Embryonic facial prominence (tissue), 1 donor: ENCODE results near the gene CHRM1.

Source experiments
- DNase-seq: peaks from one replicate; pipeline ENCODE4 v3.0.0-alpha.2; 2016; ENCODE audit errors: extremely low spot score

Gene CHRM1

DNA sequence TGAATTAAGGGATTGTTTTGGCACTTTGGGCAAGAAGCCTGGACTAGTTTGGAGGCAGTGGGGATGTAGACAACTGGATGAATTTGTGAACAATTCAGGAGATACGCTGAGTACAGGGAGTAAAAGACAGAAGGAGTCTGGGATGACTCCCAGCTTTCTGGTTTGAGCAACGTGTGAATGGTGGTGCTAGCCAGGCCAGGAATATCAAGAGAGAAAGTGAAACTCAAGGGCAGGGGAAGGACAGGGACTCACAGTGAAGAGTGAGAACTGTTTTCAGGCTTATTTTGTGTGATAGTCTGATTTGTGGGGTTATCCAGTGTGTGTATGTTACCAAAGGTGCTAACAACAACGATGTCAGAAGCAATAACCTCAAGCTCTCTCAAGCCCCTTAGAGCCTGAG is 15.9 kb downstream of the CHRM1 start:
- no peak for DNase-seq

- DNase-seq = no peak
Observed at GRCh38 chr11:62902932-62903331, 18.2 kb downstream of the CHRM1 start.

DNA sequence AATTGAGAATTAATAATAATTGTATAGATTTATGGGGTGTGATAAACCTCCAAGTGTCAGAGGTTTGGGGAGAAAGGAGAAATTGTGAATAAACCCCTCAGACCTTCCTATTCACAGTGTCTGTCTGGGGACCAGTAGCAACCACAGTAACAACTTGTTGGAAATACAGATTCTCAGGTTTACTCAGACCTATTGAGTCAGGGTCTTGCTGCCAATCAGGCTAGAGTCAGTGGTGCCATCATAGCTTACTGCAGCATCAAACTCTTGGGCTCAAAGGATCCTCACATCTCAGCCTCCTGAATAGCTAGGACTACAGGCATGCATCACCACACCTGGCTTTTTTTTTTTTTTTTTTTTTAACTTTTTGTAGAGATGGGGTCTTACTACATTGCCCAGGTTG is 23.1 kb downstream of the CHRM1 start:
- DNase-seq = no peak

DNA sequence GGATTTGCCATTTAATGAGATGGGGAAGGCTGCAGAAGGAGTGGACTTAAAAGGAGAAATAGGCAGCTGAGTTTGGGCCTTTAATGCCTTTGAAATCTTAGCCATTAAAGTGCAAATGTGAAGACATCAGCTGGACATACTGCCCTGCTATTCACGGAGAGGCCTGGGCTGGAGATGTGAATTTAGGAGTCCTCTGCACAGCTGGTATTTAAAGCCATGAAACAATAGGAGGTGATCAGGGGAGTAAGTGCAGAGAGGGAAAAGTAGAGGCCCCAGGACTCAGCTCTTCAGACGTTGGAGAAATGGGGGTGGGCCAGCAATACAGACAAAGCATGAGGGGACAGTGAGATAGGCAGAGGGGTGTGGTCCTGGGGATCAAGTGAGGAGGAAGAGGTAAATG is 23.9 kb downstream of the CHRM1 start:
- DNase-seq = no peak

DNA sequence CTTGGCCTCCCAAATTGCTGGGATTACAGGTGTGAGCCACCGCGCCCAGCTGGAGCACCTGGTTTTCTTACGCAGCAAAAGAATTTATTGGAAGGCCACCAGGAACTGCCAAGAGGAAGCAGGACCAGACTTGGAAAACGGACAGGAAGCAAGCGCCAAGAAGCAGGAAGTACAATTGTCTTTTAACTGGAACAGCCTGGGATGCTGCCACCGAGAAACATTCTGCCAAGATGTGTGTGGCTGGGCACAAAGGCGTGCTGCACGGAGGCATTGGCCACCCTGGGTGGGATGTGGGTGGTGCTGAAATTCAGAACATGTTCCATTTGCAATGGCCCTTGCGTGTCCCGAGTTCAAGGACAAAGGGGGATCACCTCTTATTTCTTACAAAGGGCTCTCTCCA is 25.1 kb downstream of the CHRM1 start:
- DNase-seq = no peak

DNA sequence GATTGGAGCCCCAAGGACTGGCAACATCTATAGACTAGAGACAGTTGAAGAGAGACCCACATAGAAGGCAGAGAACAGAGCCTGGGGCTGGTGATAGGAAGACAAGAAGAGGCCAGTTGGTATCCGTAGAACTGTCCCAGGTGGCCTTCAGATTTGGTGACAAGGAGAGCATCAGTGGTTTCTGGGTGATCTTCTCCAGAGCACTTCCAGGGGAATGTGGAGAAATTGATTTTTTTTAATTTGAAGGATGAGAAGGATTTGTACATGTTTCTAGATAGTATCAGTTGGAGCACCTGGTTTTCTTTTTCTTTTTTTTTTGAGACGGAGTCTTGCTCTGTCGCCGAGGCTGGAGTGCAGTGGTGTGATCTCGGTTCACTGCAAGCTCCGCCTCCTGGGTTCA is 25.7 kb downstream of the CHRM1 start:
- no peak for DNase-seq

DNA sequence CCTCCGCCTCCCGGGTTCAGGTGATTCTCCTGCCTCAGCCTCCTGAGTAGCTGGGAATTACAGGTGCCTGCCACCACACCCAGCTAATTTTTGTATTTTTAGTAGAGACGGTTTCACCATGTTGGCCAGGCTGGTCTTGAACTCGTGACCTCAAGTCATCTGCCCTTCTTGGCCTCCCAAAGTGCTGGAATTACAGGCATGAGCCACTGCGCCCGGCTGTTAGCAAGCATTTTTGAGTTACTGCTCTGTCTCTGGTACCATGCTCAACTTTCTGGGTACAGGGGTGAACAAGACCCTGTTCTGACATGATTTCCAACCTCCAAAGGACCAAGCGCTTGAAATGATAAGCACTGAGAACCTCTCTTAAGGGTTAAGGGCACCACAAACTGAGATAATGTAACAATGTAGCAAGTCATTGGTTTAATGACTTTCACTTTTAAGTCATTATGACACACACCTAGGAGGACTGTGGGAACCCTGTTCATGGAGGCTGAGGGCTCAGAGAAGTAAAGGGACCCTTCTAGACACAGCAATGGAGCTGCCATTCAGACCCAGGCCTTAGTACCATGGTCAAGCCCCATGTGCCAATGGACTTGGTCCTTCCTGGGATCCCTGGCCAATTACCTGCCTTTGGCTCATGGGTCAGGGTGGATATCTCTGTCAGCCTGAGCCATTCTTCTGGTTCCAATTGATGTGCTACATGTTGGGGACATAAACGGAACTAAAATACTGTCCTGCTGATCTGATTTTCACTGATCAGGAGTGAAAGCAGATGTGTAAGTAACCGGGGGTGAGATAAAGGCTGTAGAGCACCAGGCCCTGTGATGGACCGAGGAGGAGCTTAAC is 28.9 kb downstream of the CHRM1 start:
- no peak for DNase-seq

DNA sequence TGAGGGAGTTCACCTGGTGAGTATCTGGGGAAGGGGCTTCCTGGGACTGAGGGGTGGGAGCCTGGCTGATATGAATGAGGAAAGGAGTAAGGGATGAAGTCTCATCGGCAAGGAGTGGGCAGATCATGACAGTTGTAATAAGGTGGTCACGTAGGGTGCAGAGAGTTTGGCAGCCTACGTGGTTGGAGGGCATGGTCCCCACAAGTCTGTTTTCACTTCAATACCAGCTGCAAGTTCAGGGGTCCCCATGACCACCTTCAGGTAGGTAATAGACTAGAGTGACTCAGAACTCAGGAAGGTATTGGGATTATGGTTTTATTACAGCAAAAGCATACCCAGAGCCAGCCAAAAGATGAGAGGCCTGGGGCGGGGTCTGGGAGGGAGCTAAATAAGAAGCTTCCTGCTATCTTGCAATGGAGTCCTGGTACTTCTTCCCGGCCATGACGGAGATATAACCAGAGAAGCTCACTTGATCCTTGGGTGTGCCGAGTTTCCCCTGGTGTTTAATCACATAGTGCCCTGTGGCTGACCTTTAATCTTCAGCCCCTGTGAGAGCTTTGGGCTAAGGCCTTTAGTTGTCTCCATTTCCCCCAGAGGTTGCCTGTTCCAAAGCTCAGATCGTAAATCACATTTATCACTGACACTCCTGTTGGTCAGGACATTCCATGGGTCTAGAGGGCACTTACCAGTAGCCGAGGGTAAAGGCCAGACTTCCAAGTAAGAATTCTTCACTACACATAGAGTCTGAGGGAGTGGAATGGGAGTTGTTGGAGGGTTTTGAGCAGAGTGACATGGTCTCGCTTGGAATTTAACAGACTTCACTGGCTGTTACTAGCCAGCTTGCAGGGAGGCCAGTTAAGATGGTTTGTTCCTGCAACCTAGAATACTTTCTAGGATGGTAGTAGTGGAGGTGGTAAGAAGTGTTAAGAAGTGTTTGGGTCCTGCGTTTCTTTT is 31.4 kb downstream of the CHRM1 start:
- no peak for DNase-seq

DNA sequence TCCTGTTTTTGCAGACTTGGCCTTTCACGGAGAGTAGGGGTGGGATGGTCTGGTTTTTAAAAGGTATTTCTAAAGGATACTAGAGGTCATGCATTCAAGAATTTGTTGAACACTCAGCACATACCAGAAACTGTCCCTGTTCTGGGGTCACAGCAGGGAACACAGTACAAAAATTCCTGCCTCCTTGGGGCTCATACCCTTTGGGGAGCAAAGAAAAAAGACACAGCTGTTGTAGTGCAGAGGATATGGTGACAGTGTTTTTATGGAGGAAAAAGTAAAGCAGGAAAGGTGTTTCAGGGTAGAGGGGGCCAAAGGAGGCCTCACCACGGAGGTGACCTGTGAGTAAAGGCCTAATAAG is 32.1 kb downstream of the CHRM1 start:
- DNase-seq = no peak

DNA sequence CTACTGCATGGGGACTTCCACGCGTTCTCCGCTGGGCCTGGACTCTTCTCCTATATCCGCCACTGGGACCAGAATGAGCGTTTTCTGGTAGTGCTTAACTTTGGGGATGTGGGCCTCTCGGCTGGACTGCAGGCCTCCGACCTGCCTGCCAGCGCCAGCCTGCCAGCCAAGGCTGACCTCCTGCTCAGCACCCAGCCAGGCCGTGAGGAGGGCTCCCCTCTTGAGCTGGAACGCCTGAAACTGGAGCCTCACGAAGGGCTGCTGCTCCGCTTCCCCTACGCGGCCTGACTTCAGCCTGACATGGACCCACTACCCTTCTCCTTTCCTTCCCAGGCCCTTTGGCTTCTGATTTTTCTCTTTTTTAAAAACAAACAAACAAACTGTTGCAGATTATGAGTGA is 32.8 kb downstream of the CHRM1 start:
- DNase-seq = no peak

GRCh38 chr11:62885137-62885750 is 35.9 kb downstream of the CHRM1 start:
- no peak for DNase-seq

GRCh38 chr11:62883673-62884072 is 37.5 kb downstream of the CHRM1 start:
- DNase-seq = no peak

DNA sequence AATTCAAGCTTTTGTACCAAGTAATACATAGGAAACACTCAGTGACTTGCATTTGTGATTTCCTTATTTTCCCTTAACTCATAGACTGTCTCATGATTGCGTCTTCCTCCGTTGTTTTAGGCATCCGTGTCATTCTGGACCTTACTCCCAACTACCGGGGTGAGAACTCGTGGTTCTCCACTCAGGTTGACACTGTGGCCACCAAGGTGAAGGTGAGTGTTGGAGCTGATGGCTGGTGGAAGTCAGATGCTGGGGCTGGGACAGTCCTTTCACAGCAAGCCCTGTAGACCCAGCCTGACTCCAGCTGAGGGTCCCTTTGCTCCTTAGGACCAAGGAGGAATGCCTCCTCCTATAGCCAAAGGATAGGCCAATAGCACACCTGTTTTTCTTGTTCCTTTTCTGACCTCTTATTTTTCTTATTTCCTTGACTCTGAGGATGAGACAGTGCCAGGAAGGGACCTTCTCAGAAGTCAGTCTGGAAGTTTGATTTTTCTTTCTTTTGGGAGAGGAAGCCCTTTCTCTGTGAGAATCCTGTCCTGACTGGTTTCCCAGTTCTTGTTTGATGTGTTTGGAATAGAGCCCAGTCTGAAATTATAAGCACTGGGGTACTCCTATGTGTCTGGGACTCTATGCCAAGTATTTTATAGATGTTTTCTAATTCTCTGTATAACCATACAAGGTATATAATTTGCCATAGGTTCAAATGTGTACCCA is 38.2 kb downstream of the CHRM1 start:
- DNase-seq = no peak

- no peak for DNase-seq
Observed at GRCh38 chr11:62882431-62882749, 38.8 kb downstream of the CHRM1 start.

DNA sequence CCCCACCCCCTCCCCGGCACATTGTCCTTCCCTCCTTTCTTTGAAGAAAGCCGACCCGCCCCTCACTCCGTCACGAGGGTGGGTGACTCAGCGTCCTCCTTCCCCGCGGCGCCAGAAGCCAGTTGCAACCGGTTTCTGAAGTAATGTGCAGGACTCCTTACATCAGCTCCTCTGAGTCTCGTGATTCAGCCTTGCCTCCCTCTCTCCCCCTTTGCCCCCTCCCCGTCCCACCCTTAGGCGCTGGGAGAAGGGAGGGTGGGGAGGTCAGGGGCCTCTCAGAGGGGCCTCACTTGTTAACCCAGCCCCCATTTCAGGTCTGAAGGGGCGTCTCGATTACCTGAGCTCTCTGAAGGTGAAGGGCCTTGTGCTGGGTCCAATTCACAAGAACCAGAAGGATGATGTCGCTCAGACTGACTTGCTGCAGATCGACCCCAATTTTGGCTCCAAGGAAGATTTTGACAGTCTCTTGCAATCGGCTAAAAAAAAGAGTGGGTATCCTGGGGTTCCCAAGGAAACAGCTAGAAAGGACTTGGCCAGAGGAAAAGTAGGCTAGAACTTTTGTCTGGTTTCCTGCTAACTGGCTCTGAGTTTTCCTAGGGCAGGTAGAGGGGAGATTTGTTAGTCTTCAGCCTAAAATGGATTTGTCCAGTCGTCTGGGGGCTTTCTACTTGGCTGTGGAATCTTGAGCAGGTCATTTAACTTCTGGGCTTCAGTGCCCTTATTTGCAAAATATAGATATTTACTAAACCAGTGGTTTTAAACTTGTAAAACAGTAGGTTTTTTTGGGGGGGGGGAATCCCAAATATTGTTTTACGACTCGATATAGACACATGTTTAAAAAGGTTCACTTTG is 39.4 kb downstream of the CHRM1 start:
- DNase-seq = peak; percentile 89

GRCh38 chr11:62880803-62881578 is 40.2 kb downstream of the CHRM1 start, which contains the start of gene SLC3A2:
Gene SLC3A2, plus strand, starts transcription at chr11:62880896. Its CDS starts 128 bp downstream, at chr11:62881024.
- peak; percentile 73 for DNase-seq

DNA sequence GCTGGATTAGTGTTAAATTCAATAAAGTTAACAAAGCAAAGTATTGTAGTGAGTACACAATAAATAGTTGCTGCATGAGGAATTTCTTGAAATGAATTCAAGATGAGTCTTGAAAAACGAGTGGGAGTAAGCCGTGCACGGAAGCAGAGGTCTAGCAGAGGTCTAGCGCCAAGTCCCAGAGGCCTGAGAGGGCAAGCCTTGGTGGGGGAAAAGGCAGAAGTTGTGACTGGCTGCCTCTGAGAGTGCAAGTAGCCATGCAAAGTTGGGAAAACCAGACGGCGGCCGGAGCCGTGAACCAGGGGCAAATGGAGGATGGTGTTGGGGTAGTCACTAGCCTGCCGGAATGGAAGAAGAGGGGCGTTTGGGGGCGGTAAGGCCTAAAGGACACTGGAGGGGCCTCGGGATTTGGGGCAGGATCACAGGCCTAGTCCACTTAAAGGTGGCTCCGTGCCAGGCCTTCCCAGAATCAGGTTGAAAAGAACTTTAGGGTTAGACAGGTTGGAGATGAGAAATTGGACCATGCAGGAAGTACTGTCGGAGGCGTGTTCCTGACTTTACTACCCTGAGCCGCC is 40.8 kb downstream of the CHRM1 start:
- no peak for DNase-seq

- DNase-seq = no peak
Observed at GRCh38 chr11:62879235-62879978, 41.8 kb downstream of the CHRM1 start.

DNA sequence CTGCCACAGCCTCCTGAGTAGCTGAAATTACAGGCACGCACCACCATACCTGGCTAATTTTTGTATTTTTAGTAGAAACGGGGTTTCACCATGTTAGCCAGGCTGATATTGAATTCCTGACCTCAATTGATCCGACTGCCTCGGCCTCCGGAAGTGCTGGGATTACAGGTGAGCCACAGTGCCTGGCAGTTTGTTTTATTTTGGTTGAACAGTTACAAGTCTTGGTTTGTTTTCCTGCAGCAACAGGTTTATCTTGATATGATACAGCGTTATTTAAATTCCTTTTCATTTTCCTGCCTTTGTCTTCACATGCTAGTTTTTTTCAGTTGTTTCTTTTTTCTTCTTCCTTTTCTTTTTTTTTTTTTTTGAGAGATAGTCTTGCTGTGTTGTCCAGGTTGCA is 44.5 kb downstream of the CHRM1 start:
- no peak for DNase-seq
